Measurements from ENCODE around the gene PTPRG. TPM values are rescaled to one million over a fixed set of nuclear protein-coding genes. Genes with fewer than 3 reads are reported as not detected.

The PTPRG gene
- total RNA-seq, 4 donors from 2014 or later: 11.0 to 18.5 (median 14.9) TPM

DNA sequence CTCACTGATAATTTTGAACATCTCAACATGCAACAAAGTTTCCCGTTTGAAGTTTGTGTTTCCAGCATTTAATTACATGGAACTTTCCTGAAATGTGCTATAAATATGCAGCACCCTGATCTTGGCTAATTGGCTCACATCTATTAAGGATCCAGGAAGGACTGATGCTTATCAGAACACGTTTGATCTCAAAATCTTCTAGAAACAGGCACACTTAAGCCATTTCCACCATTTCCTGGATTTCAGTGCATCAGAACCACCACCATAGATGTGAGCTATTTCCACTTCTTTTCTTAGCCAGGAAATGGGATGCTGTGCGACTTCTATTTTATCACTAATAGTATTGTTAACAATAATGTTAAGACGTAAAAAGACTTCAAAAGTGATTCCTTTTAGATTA lies 583.1 kb downstream of the PTPRG start:
- no peaks in the 10 kb centered on the region for H3K9me3 ChIP-seq
- WGBS: 59% methylated on average over 4 of the region's 4 CpGs
- no peak for TF ChIP-seq POLR2AphosphoS5 (IDR thresholded peaks at IDR 0.05)
- TF ChIP-seq, protein P1, sequence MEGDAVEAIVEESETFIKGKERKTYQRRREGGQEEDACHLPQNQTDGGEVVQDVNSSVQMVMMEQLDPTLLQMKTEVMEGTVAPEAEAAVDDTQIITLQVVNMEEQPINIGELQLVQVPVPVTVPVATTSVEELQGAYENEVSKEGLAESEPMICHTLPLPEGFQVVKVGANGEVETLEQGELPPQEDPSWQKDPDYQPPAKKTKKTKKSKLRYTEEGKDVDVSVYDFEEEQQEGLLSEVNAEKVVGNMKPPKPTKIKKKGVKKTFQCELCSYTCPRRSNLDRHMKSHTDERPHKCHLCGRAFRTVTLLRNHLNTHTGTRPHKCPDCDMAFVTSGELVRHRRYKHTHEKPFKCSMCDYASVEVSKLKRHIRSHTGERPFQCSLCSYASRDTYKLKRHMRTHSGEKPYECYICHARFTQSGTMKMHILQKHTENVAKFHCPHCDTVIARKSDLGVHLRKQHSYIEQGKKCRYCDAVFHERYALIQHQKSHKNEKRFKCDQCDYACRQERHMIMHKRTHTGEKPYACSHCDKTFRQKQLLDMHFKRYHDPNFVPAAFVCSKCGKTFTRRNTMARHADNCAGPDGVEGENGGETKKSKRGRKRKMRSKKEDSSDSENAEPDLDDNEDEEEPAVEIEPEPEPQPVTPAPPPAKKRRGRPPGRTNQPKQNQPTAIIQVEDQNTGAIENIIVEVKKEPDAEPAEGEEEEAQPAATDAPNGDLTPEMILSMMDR (IDR thresholded peaks at IDR 0.05): no peak
- TF ChIP-seq EP300 (IDR thresholded peaks at IDR 0.05): no peak
- TF ChIP-seq POLR2A (IDR thresholded peaks at IDR 0.05): no peak
- H3K27me3 ChIP-seq: no peaks in the 10 kb centered on the region
- H3K27ac ChIP-seq: no peak overlapping the region
- H3K4me3 ChIP-seq: no peak overlapping the region
- H3K36me3 ChIP-seq: no peaks in the 10 kb centered on the region
- no peaks in the 10 kb centered on the region for H3K4me1 ChIP-seq
- DNase-seq (ENCODE audit: low spot score in 2 of 2): no peak

DNA sequence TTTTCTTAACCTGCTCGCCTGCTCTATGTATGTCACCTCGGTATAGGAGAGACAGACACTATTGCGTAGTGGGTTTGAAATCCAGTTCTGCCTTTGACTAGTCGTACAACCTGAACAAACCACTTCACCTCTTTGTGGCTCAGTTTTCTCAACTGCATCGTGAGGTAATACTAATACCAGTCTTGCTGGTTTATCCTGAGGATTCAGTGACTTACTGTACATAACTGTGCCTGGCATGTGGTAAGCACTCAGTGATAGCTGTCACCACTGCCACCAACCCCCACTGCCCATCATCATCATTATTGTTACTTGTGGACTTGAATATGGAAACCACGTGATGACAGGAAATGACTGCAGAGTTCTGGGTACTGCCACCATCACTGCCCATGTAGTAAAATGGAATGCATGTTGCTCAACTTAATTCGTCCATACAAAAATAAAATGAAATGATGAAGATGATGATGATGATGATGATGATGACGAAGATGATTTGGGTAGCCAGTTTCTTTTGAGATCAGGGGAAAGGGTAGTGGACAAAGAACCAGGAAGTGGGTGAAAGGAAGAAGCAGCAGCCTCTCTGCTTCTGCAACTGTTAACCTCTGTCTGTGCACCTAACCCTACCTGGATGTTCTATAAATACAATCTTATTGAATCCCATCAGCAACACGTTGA lies 583.9 kb downstream of the PTPRG start:
- Histone ChIP-seq H3K27ac (no peak overlapping the region), H3K4me1 (no peaks in the 10 kb centered on the region)

DNA sequence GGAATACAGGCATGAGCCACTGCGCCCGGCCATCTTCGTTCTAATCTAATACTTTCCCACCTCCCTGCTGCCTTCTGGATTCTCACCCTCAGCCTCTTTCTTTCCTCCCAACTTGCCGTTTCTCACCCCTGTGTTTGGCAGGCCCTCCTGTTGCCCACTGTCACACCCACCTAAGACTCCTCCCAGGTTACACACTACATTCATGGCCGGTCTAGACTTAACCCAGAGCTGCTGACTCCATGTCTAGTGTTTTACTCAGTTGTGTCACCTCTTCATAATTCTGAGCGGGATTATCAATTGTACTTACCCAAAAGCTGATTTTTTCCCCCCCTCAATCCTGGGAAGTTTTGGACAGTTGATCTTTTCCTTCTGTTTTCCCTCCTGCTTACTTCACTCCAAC lies 588.2 kb downstream of the PTPRG start:
- no peak for TF ChIP-seq EP300 (IDR thresholded peaks at IDR 0.05)
- TF ChIP-seq, protein P1 (IDR thresholded peaks at IDR 0.05): no peak
- no peak for TF ChIP-seq POLR2A (IDR thresholded peaks at IDR 0.05)
- no peak for TF ChIP-seq POLR2AphosphoS5 (IDR thresholded peaks at IDR 0.05)
- no peak overlapping the region for H3K27ac ChIP-seq
- no peaks in the 10 kb centered on the region for H3K4me1 ChIP-seq
- H3K27me3 ChIP-seq: no peaks in the 10 kb centered on the region
- DNase-seq (ENCODE audit: low spot score in 2 of 2): no peak
- 93% methylated on average over 6 of the region's 6 CpGs for WGBS
- H3K36me3 ChIP-seq: no peaks in the 10 kb centered on the region
- H3K9me3 ChIP-seq: no peaks in the 10 kb centered on the region
- no peak overlapping the region for H3K4me3 ChIP-seq

More for the DNA sequence above, 583.9 kb downstream of the PTPRG start:
- Histone ChIP-seq H3K36me3 (no peaks in the 10 kb centered on the region), H3K27me3 (no peaks in the 10 kb centered on the region), H3K9me3 (no peaks in the 10 kb centered on the region), H3K4me3 (no peak overlapping the region)
- TF ChIP-seq, protein P1 (IDR thresholded peaks at IDR 0.05): no peak
- TF ChIP-seq POLR2A (IDR thresholded peaks at IDR 0.05): no peak
- no peak for TF ChIP-seq POLR2AphosphoS5 (IDR thresholded peaks at IDR 0.05)
- TF ChIP-seq EP300 (IDR thresholded peaks at IDR 0.05): no peak
- DNase-seq (ENCODE audit: low spot score in 2 of 2): no peak
- 90% methylated on average over 9 of the region's 9 CpGs for WGBS

DNA sequence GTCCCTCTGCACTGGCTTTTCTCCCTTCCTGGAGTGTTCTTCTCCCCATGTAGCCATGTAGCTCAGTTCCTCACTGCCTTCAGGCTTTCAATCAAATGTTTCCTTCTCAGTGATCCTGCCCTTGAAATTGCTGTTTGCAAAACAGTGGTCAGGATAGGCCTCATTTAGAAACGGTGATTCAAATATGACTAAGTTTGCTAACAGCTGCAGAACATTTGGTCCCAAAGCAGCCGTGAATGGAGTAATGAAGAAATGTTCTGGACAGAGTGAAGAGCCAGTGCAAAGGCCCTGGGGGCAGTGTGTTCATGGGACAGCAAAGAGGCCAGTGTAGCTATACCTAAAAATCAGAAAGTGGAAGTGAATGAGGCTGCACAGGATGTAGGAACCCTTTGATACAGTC lies 588.6 kb downstream of the PTPRG start:
- 65% methylated on average over 2 of the region's 2 CpGs for WGBS
- TF ChIP-seq EP300 (IDR thresholded peaks at IDR 0.05): no peak
- TF ChIP-seq, protein P1 (IDR thresholded peaks at IDR 0.05): no peak
- no peak for TF ChIP-seq POLR2AphosphoS5 (IDR thresholded peaks at IDR 0.05)
- TF ChIP-seq POLR2A (IDR thresholded peaks at IDR 0.05): no peak
- Histone ChIP-seq H3K27me3 (no peaks in the 10 kb centered on the region), H3K4me3 (no peak overlapping the region), H3K9me3 (no peaks in the 10 kb centered on the region), H3K27ac (no peak overlapping the region), H3K4me1 (peaks cover 3% of the 10 kb centered on the region), H3K36me3 (no peaks in the 10 kb centered on the region)
- DNase-seq (ENCODE audit: low spot score in 2 of 2): no peak

DNA sequence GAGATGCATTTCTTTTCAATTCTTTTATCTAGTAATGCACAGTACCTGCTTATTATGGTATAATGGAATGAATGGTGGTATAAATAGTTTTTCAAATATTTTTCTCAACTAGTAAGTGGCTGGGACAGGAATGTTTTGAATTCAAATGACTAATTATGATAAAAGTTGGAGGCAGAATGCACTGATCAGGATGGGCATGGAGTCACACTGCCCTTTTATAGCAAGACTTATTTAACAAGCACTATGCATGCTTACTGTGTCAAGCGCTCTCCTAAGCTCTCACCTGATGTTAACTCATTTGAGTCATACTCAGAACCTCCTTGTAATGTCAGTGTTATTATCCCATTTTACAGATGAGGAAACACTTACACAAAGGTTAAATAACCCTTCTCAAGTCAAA lies 590.2 kb downstream of the PTPRG start:
- WGBS: 87% methylated on average over 1 of the region's 1 CpG
- Histone ChIP-seq H3K36me3 (no peaks in the 10 kb centered on the region), H3K9me3 (no peaks in the 10 kb centered on the region), H3K27ac (no peak overlapping the region), H3K4me1 (peaks cover 3% of the 10 kb centered on the region), H3K27me3 (no peaks in the 10 kb centered on the region), H3K4me3 (no peak overlapping the region)
- TF ChIP-seq POLR2A (IDR thresholded peaks at IDR 0.05) (no peak), EP300 (IDR thresholded peaks at IDR 0.05) (no peak), POLR2AphosphoS5 (IDR thresholded peaks at IDR 0.05) (no peak)
- TF ChIP-seq, protein P1 (IDR thresholded peaks at IDR 0.05): no peak
- DNase-seq (ENCODE audit: low spot score in 2 of 2): no peak

Data from suprapubic skin (tissue), 4 donors.